Fibroblast of lung (primary cell): ENCODE results near the gene PPP1R7. TPM values are rescaled to one million over a fixed set of nuclear protein-coding genes. Genes with fewer than 3 reads are reported as not detected.

Experiments
- DNase-seq, 2 donors: peaks; one replicate each; pipeline versions ENCODE4 v3.0.0 to v3.0.0-alpha.2; 2010; ENCODE audit warnings: low read depth in 2 of 2
- H2AFZ ChIP-seq: 2 replicates; pipeline ENCODE4 v1.5.1; 2012; ENCODE audit warnings: low read length, control low read depth, inconsistent platforms
- H3K27ac ChIP-seq: 2 replicates; pipeline ENCODE4 v1.5.1; 2011; ENCODE audit warnings: low read length, control low read depth; ENCODE audit not compliant: insufficient read depth
- H3K27me3 ChIP-seq: 2 replicates; pipeline ENCODE4 v1.5.1; 2011; ENCODE audit warnings: mild to moderate bottlenecking, low read length; ENCODE audit not compliant: control insufficient read depth, insufficient read depth
- H3K36me3 ChIP-seq: 2 replicates; pipeline ENCODE4 v1.5.1; 2011; ENCODE audit warnings: low read length; ENCODE audit not compliant: control insufficient read depth, insufficient read depth
- H3K4me1 ChIP-seq: 2 replicates; pipeline ENCODE4 v1.5.1; 2011; ENCODE audit warnings: low read length; ENCODE audit not compliant: control insufficient read depth, insufficient read depth; ENCODE audit errors: extremely low read depth
- H3K4me2 ChIP-seq: 2 replicates; pipeline ENCODE4 v1.5.1; 2011; ENCODE audit warnings: low read length, control low read depth; ENCODE audit not compliant: insufficient read depth; ENCODE audit errors: extremely low read depth
- H3K4me3 ChIP-seq, 4 experiments: fragments of 200-600 bp in 1 of 4; sonication (generic) in 1 of 4; replicated peaks in 1 of 4; 2 replicates each; pipeline ENCODE4 v1.5.1; 2011 to 2016; ENCODE audit warnings: low read length in 4 of 4, low read depth in 3 of 4, mild to moderate bottlenecking in 3 of 4, control low read depth in 2 of 4, inconsistent platforms in 1 of 4, mixed read lengths in 1 of 4; ENCODE audit not compliant: insufficient read depth in 1 of 4; ENCODE audit errors: control extremely low read depth in 1 of 4
- H3K79me2 ChIP-seq: 2 replicates; pipeline ENCODE4 v1.5.1; 2012; ENCODE audit warnings: mild to moderate bottlenecking, low read length, inconsistent platforms; ENCODE audit not compliant: control insufficient read depth, insufficient read depth
- H3K9ac ChIP-seq: 2 replicates; pipeline ENCODE4 v1.5.1; 2011; ENCODE audit warnings: mild to moderate bottlenecking, low read length, control low read depth; ENCODE audit not compliant: insufficient read depth
- H3K9me3 ChIP-seq: 2 replicates; pipeline ENCODE4 v1.5.1; 2012; ENCODE audit warnings: low read depth, low read length; ENCODE audit not compliant: control insufficient read depth, insufficient read depth
- H4K20me1 ChIP-seq: 2 replicates; pipeline ENCODE4 v1.5.1; 2011; ENCODE audit warnings: low read length; ENCODE audit not compliant: control insufficient read depth, insufficient read depth; ENCODE audit errors: extremely low read depth
- CTCF ChIP-seq, 2 donors: IDR thresholded peaks in 1 of 2; conservative IDR thresholded peaks in 1 of 2; 1 replicate in 1 of 2; 2 replicates in 1 of 2; pipeline ENCODE4 v1.5.1; 2011 to 2012; ENCODE audit warnings: low read length in 2 of 2, control low read depth in 1 of 2, inconsistent platforms in 1 of 2, low read depth in 1 of 2, mild to moderate bottlenecking in 1 of 2
- EZH2 ChIP-seq: IDR thresholded peaks from 2 replicates; pipeline ENCODE4 v1.5.1; 2012; ENCODE audit warnings: low read length, control low read depth, mild to moderate bottlenecking; ENCODE audit errors: missing control alignments
- polyA plus RNA-seq, 2 donors: library from polyadenylated mRNA; depleted of rRNA in 1 of 2; stranded (reverse) in 1 of 2; unstranded in 1 of 2; fragments of >200 nt; gene quantifications; 2 replicates each; pipeline ENCODE4 v1.2.1, GENCODE V29; 2011 to 2012; ENCODE audit warnings: missing spikeins in 1 of 2
- total RNA-seq: library from RNA; depleted of rRNA; stranded (reverse); fragments of >200 nt; gene quantifications from 2 replicates; pipeline ENCODE4 v1.2.1, GENCODE V29; 2014

The PPP1R7 gene
- total and polyA plus RNA-seq, 2 donors (not counting 1 experiment from before 2014, with no cell fraction given): 70.7 to 141 TPM

GRCh38 chr2:241131531-241131930 is 18.7 kb upstream of the PPP1R7 start:
- no peaks in the 10 kb centered on the region for H4K20me1 ChIP-seq
- no peaks in the 10 kb centered on the region for H3K79me2 ChIP-seq
- no peak for DNase-seq
- H3K36me3 ChIP-seq: peaks cover 1% of the 10 kb centered on the region
- no peak overlapping the region for H3K4me3 ChIP-seq
- H3K9me3 ChIP-seq: no peaks in the 10 kb centered on the region
- TF ChIP-seq EZH2: no peak
- TF ChIP-seq CTCF (conservative IDR thresholded peaks at IDR 0.05 in 1 of 2, IDR thresholded peaks at IDR 0.05 in 1 of 2; ENCODE audit: low read depth in 1 of 2, low read length in 2 of 2): no peak
- H3K4me1 ChIP-seq: no peaks in the 10 kb centered on the region
- H2AFZ ChIP-seq: no peak overlapping the region
- H3K4me2 ChIP-seq: no peak overlapping the region
- H3K27me3 ChIP-seq: no peaks in the 10 kb centered on the region
- H3K27ac ChIP-seq: no peak overlapping the region
- no peak overlapping the region for H3K9ac ChIP-seq

- Histone ChIP-seq H3K9ac (no peak overlapping the region), H3K27me3 (no peaks in the 10 kb centered on the region), H4K20me1 (no peaks in the 10 kb centered on the region), H3K9me3 (no peaks in the 10 kb centered on the region), H3K4me1 (no peaks in the 10 kb centered on the region), H3K36me3 (peaks cover 1% of the 10 kb centered on the region), H3K4me3 (no peak overlapping the region), H2AFZ (no peak overlapping the region), H3K27ac (no peak overlapping the region), H3K79me2 (no peaks in the 10 kb centered on the region), H3K4me2 (no peak overlapping the region)
- no peak for DNase-seq
- TF ChIP-seq EZH2: no peak
- no peak for TF ChIP-seq CTCF (conservative IDR thresholded peaks at IDR 0.05 in 1 of 2, IDR thresholded peaks at IDR 0.05 in 1 of 2; ENCODE audit: low read depth in 1 of 2, low read length in 2 of 2)
Observed at GRCh38 chr2:241132538-241133435, 17.5 kb upstream of the PPP1R7 start.

GRCh38 chr2:241133436-241133820 is 16.8 kb upstream of the PPP1R7 start:
- no peaks in the 10 kb centered on the region for H3K79me2 ChIP-seq

More at GRCh38 chr2:241133436-241133820, 16.8 kb upstream of the PPP1R7 start:
- Histone ChIP-seq H3K27ac (no peak overlapping the region), H4K20me1 (no peaks in the 10 kb centered on the region), H2AFZ (no peak overlapping the region), H3K27me3 (no peaks in the 10 kb centered on the region), H3K4me2 (no peak overlapping the region), H3K9ac (no peak overlapping the region), H3K36me3 (peaks cover 1% of the 10 kb centered on the region), H3K4me1 (no peaks in the 10 kb centered on the region), H3K4me3 (no peak overlapping the region), H3K9me3 (no peaks in the 10 kb centered on the region)
- DNase-seq: no peak
- no peak for TF ChIP-seq EZH2
